ENCODE measurements around the gene PSG7.
"Not testable (repeated sequence)": the region's sequence is repeated elsewhere in the genome, so short reads cannot be mapped to it uniquely, and the experiment has no call there.

GRCh38 chr19:42899110-42899509 is 37.9 kb downstream of the PSG7 start:
- TF ChIP-seq CTCF (IDR thresholded peaks at IDR 0.05; ENCODE audit: low read length); EZH2 (IDR thresholded peaks at IDR 0.05; ENCODE audit: borderline replicate concordance, low read length): not testable (repeated sequence)

Data from OCI-LY1 (cell line).